ENCODE results near the gene KCNIP2.

DNA sequence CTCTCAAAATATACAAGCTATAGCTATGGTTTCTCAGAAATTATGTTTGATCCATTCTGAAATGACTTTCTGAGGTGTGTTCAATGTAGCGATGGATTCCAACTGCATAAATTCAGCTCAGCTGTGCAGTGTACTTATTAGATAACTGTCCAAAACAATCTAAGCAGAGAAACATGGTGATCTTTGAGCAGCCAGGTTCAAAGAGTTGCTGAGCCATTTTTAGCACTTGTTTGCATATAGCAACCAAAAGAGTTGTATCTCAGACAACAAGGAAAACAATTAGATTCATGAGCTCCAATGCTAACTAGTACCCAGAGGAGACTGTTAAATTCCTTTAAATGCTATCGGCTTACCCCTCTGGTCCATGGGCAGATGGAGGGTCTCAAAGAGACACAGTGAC, 15.9 kb upstream of the KCNIP2 start:
- no peak for TF ChIP-seq YY1 (IDR thresholded peaks at IDR 0.05; ENCODE audit: insufficient read depth, insufficient read length)
- no peak for TF ChIP-seq ZNF274 (IDR thresholded peaks at IDR 0.05; ENCODE audit: low read depth, low read length)
